Kidney (tissue), 14 donors: Measurements from ENCODE around the gene QSOX2. TPM values are rescaled to one million over a fixed set of nuclear protein-coding genes. Genes with fewer than 3 reads are reported as not detected.

Source experiments
- DNase-seq, 5 donors: peaks; one replicate each; pipeline ENCODE4 v3.0.0-alpha.2; 2013 to 2020
- FAIRE-seq: peaks from 2 replicates; lab custom pipeline; 2012; peaks lifted over from hg19 to GRCh38; lab: Jason Lieb, UNC
- H3K27ac ChIP-seq, 2 donors: one replicate each; pipeline ENCODE4 v1.7.0; 2013; ENCODE audit warnings: low read depth in 2 of 2, low read length in 2 of 2, inconsistent platforms in 1 of 2
- H3K27me3 ChIP-seq: one replicate; pipeline ENCODE4 v1.7.1; 2013; ENCODE audit warnings: low read length, inconsistent platforms; ENCODE audit not compliant: control insufficient read depth, insufficient read depth
- H3K36me3 ChIP-seq, 3 donors: one replicate each; pipeline versions ENCODE4 v1.7.0 to v1.7.1; 2013; ENCODE audit warnings: low read length in 3 of 3, control low read depth in 1 of 3, inconsistent platforms in 1 of 3; ENCODE audit not compliant: insufficient read depth in 3 of 3, control insufficient read depth in 2 of 3
- H3K4me1 ChIP-seq, 3 donors: one replicate each; pipeline versions ENCODE4 v1.7.0 to v1.7.1; 2013; ENCODE audit warnings: low read length in 3 of 3, inconsistent platforms in 1 of 3, low read depth in 1 of 3; ENCODE audit not compliant: control insufficient read depth in 2 of 3, insufficient read depth in 2 of 3
- H3K4me3 ChIP-seq, 3 donors: one replicate each; pipeline versions ENCODE4 v1.7.0 to v1.8.1; 2013; ENCODE audit warnings: low read length in 3 of 3, control low read depth in 1 of 3, inconsistent platforms in 1 of 3
- H3K9ac ChIP-seq, 3 donors: one replicate each; pipeline versions ENCODE4 v1.7.0 to v1.7.1; 2013; ENCODE audit warnings: low read length in 3 of 3, control low read depth in 1 of 3, inconsistent platforms in 1 of 3
- H3K9me3 ChIP-seq, 3 donors: one replicate each; pipeline versions ENCODE4 v1.7.0 to v1.7.1; 2013; ENCODE audit warnings: low read length in 3 of 3, control low read depth in 1 of 3, inconsistent platforms in 1 of 3; ENCODE audit not compliant: control insufficient read depth in 2 of 3, insufficient read depth in 1 of 3
- intact Hi-C: fragments of 100-400 bp; cut with DNase I; formaldehyde crosslinking; loops from one replicate; pipeline ENCODE4 v1.11.1; 2022
- polyA plus RNA-seq: library from polyadenylated mRNA; stranded (reverse); fragments of 350-450 nt; fragmentation: Illumina TruSeq; extraction: RNeasy Lipid Tissue Mini Kit (QIAGEN cat#74804); gene quantifications from one replicate; pipeline ENCODE4 v1.2.3, GENCODE V29; 2014; ENCODE audit warnings: low read depth, low replicate concordance; ENCODE audit not compliant: insufficient read depth
- total RNA-seq: library from RNA; stranded (reverse); fragmentation: NEBNext Ultra II Directional; extraction: Animal tissue kit (Norgen Biotek cat#: 25700); gene quantifications from one replicate; pipeline ENCODE4 v1.2.1, GENCODE V29; 2021
- TF ChIP-seq, protein P1 (sequence below): IDR thresholded peaks from 3 replicates; pipeline ENCODE4 v1.5.1; 2012; ENCODE audit warnings: mild to moderate bottlenecking, moderate library complexity, borderline replicate concordance; ENCODE audit not compliant: insufficient read depth; ENCODE audit errors: extremely low read depth
- donor health status: control.
- donor health status: control.
- donor health status: control.
- donor health status: control.
- donor health status: control.
- donor health status: DM: yes; HTN: yes; CAD: no.
- donor health status: Normal renal cell carcinoma (clear cell type).

Gene QSOX2
- total and polyA plus RNA-seq, 2 donors from 2014 or later = 4.0 to 10.1 TPM

GRCh38 chr9:136286359-136286986 is 40.9 kb upstream of the QSOX2 start:
- Histone ChIP-seq H3K27ac (no peak overlapping the region), H3K9ac (no peak overlapping the region), H3K9me3 (no peaks in the 10 kb centered on the region), H3K4me3 (no peak overlapping the region), H3K4me1 (peaks cover 0 to 4% (median 0%) of the 10 kb centered on the region in 3 donors), H3K36me3 (no peaks in the 10 kb centered on the region), H3K27me3 (no peaks in the 10 kb centered on the region)
- TF ChIP-seq, protein P1, sequence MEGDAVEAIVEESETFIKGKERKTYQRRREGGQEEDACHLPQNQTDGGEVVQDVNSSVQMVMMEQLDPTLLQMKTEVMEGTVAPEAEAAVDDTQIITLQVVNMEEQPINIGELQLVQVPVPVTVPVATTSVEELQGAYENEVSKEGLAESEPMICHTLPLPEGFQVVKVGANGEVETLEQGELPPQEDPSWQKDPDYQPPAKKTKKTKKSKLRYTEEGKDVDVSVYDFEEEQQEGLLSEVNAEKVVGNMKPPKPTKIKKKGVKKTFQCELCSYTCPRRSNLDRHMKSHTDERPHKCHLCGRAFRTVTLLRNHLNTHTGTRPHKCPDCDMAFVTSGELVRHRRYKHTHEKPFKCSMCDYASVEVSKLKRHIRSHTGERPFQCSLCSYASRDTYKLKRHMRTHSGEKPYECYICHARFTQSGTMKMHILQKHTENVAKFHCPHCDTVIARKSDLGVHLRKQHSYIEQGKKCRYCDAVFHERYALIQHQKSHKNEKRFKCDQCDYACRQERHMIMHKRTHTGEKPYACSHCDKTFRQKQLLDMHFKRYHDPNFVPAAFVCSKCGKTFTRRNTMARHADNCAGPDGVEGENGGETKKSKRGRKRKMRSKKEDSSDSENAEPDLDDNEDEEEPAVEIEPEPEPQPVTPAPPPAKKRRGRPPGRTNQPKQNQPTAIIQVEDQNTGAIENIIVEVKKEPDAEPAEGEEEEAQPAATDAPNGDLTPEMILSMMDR = no peak
- intact Hi-C loops = no loop called here
- FAIRE-seq (no peak), DNase-seq (peak in 1 of 5 donors; percentile 71)

DNA sequence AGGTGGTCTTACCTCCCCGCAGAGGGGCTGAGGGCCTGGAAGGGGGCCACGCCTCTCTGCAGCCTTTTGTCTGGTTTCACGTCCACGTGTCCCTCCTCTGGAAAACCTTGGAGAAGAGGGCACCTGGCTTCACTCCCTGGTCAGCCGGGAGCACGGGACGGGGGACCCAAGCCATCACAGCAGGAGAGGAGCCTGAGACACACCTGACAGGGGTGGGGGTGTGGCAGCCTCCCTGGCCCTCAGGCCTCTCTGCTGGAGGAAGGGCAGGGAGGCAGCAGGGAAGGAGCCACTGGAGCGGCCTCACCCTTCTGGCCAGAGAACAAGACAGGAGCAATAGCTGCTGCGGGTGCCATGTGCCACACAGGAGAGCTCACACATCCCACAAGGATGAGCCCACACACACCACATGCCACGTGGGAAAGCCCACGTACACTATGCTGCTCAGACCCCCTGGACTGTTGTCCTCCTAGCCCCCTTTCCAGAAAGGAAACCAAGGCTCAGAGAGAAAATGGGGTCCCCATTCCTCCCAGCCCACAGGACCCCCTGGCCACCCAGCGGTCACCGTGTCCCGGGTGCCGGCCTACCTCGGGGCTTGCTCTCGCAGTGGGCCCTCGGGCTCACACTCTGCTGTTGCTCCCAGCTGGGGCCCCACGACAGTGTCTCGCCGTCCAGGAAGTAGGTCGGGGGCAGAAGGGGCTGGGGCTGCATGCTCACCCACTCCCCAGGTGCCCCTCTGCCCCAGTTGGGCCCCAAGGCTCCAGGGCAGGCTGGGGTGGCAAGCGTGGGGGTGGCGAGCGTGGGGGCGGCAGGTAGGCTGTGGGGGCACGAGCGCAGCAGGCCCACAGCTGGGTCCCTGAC is 40.1 kb upstream of the QSOX2 start:
- Histone ChIP-seq H3K9ac (no peak overlapping the region), H3K4me3 (no peak overlapping the region), H3K27me3 (no peaks in the 10 kb centered on the region), H3K9me3 (no peaks in the 10 kb centered on the region), H3K27ac (no peak overlapping the region), H3K4me1 (peaks cover 0 to 4% (median 0%) of the 10 kb centered on the region in 3 donors), H3K36me3 (no peaks in the 10 kb centered on the region)
- DNase-seq = peak in 1 of 5 donors; percentile 55
- TF ChIP-seq, protein P1 = no peak
- intact Hi-C loops = no loop called here
- FAIRE-seq = no peak

- Histone ChIP-seq H3K9me3 (no peaks in the 10 kb centered on the region), H3K27me3 (no peaks in the 10 kb centered on the region), H3K9ac (no peak overlapping the region), H3K4me1 (peaks cover 0 to 4% (median 0%) of the 10 kb centered on the region in 3 donors), H3K4me3 (no peak overlapping the region), H3K27ac (no peak overlapping the region), H3K36me3 (no peaks in the 10 kb centered on the region)
- intact Hi-C loops = no loop called here
- FAIRE-seq (no peak), DNase-seq (peak in 1 of 5 donors; percentile 72)
- TF ChIP-seq, protein P1 = no peak
Observed at GRCh38 chr9:136284951-136285350, 39.3 kb upstream of the QSOX2 start.
